Measurements from ENCODE around the gene FLRT2. TPM values are rescaled to one million over a fixed set of nuclear protein-coding genes. Genes with fewer than 3 reads are reported as not detected.

Gene FLRT2
- polyA plus RNA-seq, 12 donors = 85.7 to 194 (median 111) TPM

DNA sequence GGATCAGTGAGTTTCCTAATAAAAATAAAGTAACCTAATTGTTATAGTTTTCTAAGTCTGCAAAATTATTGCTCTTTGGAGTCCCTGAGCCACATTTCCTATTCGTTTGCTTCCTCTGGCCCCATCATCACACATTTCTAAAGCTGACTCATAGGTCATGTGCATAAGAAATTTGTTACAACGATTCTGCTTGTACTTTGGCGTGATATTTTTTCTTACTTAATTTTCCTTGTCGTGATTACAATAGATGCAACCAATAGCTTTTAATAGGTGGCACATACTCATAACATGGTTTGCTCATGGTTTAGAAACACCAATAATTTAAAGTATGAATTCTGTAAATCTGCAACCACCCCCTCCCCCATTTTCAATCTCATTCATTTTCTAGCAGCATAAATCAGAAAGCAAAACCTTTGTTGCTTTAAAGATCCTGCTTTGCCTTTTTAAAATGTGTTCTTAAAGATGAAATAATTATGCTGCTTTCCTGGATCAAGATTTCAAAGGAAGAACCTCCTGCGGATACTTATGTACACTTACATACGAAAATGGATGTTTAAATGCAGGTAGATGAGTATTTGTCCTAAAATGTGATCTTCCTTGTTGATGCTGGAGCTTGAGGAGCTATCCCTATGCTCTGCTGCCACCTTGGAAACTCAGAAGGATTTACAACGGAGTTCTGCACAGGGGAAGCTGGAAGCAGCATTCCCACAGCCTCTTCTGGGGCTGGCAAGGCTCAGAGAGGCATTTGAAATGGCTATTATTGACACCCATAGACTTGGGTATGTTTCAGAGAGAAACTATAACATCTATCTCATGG, 1.7 kb upstream of the FLRT2 start:
- peak; percentile 81 for DNase-seq

DNA sequence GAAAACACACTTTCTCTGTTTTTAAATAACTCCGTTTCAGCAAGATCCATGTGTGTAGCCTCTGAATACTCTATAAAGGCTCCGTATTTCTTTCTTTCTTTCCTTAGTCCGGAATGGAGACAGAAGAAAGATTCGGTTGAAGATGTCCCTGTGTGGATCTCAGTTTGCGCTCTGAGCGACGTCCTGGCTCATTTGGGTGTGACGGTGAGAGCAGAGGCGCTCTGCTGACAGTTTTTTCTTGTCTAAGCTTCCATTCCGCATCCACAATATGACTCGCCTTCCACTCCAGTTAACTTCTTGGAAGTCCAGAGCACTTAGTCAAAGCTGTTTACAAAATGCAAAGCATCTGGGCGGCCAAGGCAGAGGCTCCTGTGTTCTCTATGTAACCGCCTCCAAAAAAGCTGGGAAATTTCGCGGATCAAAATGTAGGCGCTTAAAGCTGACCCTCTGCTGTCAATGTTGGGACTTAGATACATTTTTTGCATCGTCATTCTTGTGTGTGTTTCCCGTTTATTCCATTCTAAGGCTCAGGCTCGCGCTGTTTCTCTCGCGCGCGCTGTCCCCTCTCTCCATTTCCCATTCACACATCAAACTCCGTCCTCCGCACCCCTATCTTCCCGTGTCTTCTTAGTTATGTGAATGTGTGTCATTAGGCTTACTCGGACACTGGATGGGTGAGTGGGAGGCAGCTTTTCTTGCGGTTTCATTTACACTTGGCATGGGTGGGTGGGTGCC, 880 bp upstream of the FLRT2 start:
- peak; percentile 76 for DNase-seq

DNA sequence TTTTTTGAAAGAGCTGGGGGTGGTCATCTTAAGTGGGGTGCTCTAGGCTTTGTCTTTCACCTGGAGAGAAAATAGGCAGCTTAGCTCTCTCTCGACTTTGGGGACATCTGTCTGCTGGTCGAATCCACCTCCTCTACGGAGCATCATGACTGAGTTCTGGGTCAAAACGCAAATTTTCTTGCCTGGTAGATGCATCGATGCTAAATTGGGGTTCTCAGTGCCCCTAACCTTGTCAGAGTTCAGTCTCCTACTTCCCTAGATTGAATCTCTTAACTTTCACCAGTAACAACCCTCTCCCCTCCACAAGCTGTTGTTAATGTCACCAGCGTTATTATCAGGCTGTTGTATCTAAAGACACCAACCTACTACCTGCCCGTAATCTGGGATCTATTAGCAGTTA, 682 bp downstream of the FLRT2 start:
- no peak for DNase-seq

DNA sequence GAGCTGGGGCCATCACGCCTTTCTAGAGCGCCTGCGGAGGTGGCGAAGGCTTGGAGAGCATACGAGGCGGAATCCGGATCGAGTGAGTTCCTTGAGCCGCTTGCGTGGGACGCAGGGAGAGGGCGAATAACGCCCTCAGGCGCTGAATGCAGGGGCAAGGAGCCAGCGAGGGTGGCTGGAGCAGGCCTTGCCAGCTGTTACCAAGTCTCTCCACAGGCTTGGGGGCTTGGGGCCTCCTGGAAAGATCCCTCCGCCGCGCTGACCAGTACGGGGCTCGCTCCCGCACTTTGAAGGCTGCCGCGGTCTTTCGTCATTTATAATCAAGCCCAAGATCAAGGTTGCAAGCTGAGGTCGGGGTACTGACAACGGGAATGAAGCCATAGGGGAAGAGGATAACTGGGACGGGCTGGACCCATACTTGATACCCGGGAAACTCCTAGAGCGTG, 1.2 kb downstream of the FLRT2 start:
- peak; percentile 87 for DNase-seq

DNA sequence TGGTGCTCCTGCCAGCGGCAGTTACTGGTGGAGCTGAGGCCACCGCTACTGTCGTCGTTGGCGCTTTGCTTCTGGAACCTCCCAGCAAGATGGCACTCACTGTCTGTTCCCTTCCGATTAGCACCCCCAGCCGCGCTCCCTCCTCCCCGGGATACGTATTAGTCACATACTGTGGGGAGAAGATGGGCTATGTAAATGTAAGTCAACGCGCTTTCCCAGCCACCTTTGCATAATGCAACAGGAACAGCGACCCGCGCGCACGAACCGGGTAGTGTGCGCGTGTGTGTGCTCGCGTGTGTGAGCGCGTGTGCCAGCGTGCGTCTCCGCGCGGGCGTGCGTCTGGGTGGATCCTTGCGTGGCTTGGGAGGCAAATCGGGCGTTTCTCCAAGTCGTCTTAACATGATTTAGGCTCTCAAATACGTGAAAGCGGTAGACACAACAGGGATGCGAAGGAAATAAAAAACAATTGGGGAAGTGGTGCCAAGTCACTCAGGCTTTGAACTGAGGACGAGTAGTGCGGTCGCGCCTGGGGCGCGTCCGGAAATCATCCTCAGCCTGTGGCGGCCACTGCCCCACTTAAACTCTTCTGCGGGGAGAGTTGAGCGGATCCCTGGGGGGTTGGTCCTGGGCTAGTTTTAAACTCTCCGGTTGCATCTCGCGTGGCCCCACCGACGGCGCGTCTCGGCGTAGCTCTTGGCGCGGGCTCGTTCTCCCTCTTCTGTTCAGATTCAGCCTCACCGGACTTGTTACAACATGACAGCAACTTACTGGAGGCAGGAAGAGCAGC, 1.8 kb downstream of the FLRT2 start:
- peak; percentile 91 for DNase-seq

DNA sequence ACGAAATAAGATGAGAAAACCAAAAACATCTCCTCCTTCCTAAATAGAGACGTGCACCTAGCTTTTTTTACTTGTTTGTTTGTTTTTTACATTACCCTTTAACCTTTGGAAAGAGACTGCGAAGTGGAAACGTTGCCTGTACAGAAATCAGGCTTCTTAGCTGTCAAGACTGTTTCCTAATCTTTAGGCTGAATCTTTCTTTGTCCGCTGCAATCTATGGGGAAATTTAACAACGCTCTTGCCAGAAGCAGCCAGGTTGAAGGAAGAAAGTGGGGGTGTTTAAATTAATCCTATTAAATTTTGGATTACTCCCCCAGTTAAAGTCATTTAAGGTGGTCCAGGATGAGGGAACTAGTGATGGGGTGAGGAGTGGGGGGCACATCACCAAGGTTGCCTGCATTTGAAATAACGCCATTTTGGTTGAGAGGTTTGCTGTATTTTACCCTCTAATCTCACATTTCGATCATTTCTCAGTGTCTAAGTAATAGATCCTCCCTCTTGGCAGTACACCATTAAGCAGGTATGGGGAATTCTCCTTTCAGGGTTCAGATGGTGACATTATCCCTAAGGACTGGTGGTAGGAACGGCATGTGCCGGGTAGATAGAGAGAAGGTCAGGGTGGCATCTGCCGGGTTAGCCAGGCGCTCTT, 2.6 kb downstream of the FLRT2 start:
- DNase-seq = no peak

DNA sequence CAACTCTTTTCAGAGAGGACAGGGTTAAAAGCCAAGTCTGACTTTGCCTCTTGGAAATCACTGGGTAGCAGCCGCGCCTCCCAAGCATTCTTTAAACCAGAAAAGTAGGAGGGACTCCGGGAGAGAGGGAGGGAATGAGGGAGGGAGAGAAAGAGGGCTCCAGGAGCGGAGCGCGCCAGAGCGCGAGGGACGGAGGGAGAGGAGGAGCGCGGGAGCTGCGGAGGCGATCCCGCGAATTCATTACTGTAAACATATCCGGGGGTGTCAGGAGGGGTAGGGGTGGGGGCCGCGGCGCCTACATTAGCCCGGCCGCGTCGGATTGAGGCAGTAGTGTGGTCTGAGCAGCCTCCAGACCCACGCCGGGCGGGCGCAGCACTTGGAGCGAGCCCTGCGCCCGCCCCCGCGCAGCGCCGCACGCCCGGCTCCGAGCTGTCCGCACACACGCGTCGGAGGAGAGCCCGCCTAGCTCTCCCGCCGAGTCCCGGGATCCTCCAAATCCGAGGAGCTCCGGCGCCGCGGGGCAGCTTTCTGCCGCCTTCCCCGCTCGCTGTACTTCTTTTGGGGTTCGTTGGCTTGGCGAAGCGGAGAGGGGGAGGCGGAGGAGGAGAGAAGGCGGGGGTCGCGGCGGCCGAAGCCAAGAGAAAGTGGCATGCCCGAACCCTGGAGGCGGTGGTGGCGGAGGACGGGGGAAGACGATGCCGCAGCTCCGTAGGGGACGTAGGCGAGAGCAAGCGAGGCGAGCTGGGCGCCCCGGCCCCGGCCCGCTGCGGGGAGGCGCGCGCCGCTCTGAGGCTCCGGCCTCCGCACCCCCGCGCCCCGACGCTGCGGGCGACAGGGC, 3.3 kb downstream of the FLRT2 start:
- peak; percentile 91 for DNase-seq

DNA sequence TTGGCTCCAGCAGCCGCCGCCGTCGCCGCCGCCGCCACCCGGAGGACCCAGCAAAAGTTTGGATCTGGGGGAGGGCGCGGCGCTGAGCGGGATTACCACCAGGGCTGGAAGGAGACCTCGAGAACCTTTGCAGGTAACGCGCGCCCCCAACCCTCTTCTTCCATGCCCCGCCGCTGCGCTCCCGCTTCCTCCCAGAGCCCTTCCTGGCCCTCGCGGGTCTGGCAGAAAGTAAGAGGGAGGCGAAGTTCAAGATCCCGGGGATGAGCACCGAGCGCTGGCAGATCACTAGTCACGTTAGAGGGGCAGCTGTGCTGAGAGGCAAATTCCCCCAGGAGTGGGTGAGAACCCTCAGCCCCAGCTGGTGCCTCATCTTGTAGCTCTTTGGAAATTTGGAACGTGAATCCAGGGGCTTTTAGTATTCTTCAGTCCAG, 3.9 kb downstream of the FLRT2 start:
- peak; percentile 42 for DNase-seq

DNA sequence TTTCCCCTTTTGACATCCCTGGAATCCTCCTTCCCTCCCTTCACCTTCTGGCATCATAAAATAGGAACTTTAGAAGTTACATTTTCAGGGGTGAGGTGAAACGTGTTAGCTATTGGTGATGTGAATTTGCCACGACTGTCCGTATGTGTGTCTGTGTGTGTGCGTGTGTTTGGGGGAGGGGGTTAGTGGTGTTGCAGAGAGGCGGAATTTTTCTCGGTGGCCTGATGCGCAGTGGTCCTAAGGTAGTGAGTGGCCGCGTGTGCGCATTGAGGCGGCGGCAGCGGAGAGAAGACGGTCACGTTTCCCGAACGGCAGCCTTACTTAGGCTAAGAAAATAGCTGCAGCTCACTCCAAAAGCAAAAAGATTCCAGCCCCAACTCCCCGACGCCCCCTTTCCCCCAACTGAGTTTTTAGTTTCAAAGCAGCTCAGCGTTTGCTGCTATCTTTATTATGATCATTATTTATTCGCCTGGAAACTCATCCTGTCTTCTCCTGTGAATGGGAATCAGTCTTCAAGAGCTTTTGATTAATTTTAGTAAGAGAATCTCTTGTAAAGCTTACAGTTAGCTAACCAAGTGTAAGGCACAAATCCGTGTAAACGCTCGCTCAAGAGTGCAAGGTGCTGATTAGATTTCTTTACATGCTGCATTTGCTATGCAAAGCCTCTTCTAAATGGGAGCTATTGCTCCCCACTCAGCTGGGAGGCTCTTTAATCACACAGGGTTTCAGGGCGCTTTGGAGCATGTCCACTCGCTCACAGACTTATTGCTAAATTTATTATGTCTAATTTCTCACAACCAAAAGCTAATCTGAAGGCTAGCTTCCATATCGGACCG, 4.7 kb downstream of the FLRT2 start:
- DNase-seq = peak; percentile 61

DNA sequence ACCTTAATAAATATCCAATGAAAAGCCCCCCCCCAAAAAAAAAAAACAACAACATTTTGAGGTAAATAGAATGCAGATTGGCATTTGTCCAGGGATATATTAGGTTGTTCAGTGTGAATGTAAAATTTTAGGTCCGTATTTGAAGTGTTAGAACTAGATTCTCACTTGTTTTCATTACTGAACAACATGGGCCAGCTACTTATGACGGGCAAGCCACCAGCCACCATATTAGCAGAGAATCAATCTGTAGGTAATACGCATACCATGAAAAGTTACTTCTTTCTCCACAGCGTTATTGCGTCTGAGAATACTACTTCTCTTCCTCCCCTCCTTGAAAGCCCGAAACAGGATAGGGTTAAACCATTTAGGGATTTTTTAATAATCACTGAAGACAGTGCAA, 5.4 kb downstream of the FLRT2 start:
- DNase-seq = peak; percentile 38

DNA sequence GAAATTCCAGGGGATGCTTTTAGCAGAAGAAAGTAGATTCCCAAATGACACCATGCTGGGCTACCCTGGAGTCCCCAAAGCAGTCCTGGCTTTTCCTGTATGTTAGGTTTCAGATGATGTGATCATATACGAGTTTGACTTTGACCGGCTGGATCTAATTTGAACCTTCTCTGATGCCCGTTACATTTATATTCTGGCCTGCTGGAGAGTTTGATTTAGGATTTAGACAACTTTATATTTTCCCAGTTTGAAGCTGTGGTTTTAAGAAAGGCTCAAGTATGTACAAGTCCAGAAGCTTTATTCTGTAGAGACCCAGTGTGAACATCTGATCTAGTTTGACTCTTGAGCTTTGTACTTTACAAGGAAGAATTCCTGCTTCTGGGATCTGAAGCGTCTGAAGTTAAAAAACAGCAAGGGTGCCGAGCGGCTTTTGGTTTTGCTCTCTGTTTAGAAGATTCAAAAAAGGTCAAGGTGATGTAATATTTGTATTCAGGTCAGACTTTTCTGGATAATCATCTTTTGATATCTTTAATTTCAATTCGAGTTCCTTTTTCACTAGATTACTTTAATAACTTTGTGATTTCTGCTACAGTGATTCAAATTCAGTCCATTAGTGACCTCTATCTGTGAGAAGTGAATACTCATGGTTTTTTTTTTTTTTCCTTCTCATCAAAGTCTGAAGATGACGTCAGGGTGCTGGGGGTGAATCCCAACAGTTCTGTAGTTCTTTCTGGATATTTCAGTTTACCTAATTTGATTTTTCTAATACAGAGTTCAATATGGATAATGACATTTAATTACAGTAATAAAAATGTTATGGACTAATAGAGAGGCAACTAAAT, 6.3 kb downstream of the FLRT2 start:
- peak; percentile 75 for DNase-seq

DNA sequence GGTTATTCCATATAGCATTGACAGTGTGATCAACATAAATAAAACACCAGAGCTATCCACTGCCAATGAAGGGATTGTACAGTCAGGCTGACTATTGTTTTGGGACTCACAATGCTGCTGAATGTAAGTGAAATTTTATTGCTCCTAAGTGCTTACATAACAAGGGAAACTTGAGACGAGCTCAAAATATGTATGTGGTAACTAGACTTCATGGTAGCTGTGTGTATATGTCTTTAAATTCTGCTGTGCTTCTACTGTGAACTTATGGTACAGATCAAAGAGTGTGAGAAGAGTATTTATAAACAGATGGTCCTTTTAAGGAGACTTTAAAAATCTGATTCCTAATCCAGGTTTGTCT, 6.9 kb downstream of the FLRT2 start:
- DNase-seq = peak; percentile 49

DNA sequence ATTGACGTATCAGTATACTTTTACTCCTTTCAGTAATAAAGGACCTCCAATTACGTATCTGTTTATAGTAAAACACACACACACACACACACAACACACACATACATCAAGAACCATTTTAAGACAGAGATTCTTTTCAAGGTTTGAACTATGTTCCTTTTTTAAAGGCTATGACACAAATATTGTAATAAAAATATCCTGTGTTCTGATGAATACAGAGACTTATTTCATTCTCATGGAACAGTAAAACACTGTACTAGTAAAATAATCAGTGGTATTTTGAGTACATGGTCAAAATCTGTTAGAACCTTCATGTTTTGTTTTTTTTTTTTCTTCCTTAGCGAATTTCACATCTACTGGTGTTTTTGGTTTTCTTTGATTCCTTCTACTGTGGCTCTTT, 7.6 kb downstream of the FLRT2 start:
- no peak for DNase-seq

DNA sequence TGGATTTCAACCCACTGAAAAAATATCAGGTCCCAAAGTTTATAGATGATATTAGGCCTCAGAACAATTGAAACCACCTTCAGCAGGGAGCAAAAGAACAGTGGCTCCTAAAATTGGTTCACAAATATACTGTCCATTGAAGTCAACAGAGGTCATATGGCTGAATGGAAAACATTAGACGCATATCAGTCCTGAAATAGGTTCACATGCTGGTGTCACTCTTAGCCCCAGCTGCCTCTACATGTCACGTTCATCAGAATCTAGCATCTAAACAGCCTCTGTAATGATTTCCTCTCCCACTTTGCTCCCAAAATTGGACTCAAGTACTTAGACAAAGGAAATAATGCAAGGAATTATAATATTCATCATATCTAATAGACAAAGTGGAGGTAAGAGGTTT, 8.7 kb downstream of the FLRT2 start:
- DNase-seq = no peak

DNA sequence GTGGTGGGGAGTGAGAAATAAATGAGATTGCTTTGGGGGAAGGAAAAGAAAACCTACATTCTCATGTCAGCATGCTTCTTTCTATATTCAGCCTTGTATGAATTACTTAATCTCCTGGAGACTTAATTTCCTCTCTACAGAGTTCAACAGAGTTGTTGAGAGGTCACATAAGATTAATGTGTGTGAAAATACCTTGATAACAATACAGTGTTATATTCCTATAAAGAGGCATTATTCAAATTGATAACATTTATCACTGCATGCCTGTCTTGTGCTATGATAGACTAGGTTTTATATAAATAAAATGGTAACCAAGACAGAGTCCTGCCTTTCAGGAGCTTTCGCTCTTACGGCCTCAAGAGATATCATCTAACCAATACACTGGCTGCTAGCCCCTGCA, 9.6 kb downstream of the FLRT2 start:
- DNase-seq = no peak

DNA sequence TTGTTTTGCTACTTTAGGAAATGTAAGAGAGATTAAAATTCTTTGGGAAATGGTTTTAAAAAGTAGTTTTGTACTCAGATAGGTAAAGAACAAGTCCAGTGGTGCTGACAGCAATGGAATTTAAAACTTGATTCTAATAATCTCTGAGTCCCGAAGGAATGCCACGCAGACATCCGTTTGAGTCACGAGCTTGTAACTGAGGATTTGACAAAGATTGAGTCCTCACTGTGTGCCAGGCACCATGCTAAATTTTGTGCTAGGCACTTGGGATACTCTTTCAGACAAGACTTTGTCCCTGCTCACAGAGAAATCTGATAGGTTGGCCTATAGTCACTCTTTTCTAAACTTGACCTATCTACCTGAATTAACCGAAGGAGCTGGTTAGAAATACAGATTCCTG, 12.7 kb downstream of the FLRT2 start:
- no peak for DNase-seq

DNA sequence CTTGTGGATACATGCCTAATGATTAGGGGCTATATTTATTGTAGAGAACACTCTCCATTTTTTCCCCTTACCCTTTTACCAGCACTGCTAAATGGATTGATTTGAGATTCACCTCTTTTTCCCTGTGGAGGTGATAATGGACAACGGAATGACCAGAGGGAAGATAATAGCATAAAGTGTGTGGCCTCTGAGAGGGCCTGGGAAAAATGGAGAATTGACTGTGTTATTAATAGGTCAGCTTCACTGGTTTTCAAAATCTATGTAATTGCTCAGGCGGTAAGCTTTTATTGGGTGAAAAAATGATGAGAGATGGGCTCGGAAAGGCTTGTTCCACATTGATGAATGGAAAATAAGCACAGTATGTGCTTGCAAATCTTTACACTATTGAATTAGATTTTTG, 15.8 kb downstream of the FLRT2 start:
- DNase-seq = no peak

DNA sequence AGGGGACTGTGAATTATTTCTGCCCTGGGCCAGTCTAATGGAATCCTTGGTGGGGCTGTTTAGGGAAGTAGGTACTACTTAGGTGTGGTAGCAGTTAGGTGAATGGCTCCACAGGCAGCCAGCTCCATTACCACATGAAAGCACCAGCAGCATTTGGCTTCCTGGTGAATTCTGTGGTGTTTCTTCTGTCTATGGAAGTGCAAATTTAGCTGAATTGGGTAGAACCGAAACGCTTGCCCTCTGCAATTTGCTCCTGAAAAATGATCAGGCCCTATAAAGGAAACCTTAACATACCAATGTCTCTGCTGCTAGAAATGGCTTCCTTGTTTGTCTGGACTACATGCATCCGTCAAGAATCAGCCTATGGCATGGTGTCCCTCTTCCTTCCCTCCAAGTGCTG, 16.4 kb downstream of the FLRT2 start:
- no peak for DNase-seq

DNA sequence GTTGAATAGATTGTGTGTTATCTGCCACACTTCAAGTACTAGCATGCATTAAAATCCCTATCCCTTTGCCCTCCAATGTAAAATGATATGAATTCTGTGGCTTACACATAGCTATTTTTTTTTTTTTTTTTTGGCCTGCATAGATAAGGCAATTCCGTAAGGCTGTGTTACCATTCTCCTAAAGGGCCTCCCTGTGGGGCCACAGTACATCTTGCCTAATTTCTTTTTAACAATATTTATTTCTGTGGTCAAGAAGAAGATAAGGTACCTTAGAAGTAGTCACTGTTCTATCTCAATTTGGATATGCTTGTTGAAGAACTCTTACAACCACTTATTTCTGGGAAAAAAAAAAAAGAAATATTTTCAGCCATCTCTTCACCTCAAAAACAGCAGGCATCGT, 19.8 kb downstream of the FLRT2 start:
- no peak for DNase-seq

Data from muscle of arm (tissue), 12 donors.